SK-N-SH treated with all-trans-retinoic acid at 6 μM for 48 hours (cell line): ENCODE measurements around the gene SLAMF1.

Source experiments
- ARNTL ChIP-seq: fragments of 450-650 bp; formaldehyde crosslinking; IDR thresholded peaks from 2 replicates; pipeline ENCODE4 v1.5.0; 2020; ENCODE audit warnings: low read depth, mild to moderate bottlenecking, moderate library complexity, borderline replicate concordance
- BACH2 ChIP-seq: fragments of 250-450 bp; sonication (Bioruptor Pico); IDR thresholded peaks from 2 replicates; pipeline ENCODE4 v1.9.0; 2021; ENCODE audit warnings: mild to moderate bottlenecking, borderline replicate concordance
- CREB5 ChIP-seq: fragments of 250-450 bp; sonication (Bioruptor Pico); IDR thresholded peaks from 2 replicates; pipeline ENCODE4 v1.5.1; 2020; ENCODE audit warnings: low read depth, mild to moderate bottlenecking, moderate library complexity
- OSR1 ChIP-seq: fragments of 250-450 bp; sonication (Bioruptor Pico); IDR thresholded peaks from 2 replicates; pipeline ENCODE4 v1.8.0; 2022; ENCODE audit warnings: moderate library complexity, mild to moderate bottlenecking, inconsistent platforms
- PATZ1 ChIP-seq: fragments of 250-450 bp; sonication (Bioruptor Pico); IDR thresholded peaks from 2 replicates; pipeline ENCODE4 v1.8.0; 2020; ENCODE audit warnings: mild to moderate bottlenecking, moderate library complexity, borderline replicate concordance
- PPARA ChIP-seq: fragments of 250-450 bp; sonication (Bioruptor Pico); IDR thresholded peaks from 2 replicates; pipeline ENCODE4 v1.5.0; 2020; ENCODE audit warnings: mild to moderate bottlenecking, borderline replicate concordance
- RARB ChIP-seq: fragments of 250-450 bp; sonication (Bioruptor Pico); IDR thresholded peaks from 2 replicates; pipeline ENCODE4 v1.8.0; 2021; ENCODE audit warnings: mild to moderate bottlenecking, moderate library complexity
- SNAI2 ChIP-seq: fragments of 250-450 bp; sonication (Bioruptor Pico); IDR thresholded peaks from 2 replicates; pipeline ENCODE4 v1.5.0; 2020; ENCODE audit warnings: mild to moderate bottlenecking, moderate library complexity
- ZC3H10 ChIP-seq: fragments of 250-450 bp; sonication (Bioruptor Pico); IDR thresholded peaks from 2 replicates; pipeline ENCODE4 v1.5.1; 2021; ENCODE audit warnings: mild to moderate bottlenecking, moderate library complexity
- ZFP3 ChIP-seq: fragments of 250-450 bp; sonication (Bioruptor Pico); IDR thresholded peaks from 2 replicates; pipeline ENCODE4 v1.5.0; 2020; ENCODE audit warnings: mild to moderate bottlenecking, moderate library complexity
- ZFP30 ChIP-seq: fragments of 450-650 bp; formaldehyde crosslinking; IDR thresholded peaks from 2 replicates; pipeline ENCODE4 v1.5.0; 2022; ENCODE audit warnings: mild to moderate bottlenecking, moderate library complexity

GRCh38 chr1:160665330-160666078, 18.7 kb upstream of the SLAMF1 start:
- TF ChIP-seq ARNTL (no peak), PATZ1 (no peak), ZFP30 (CRISPR knock-in tag) (no peak), SNAI2 (no peak), ZC3H10 (no peak), BACH2 (CRISPR knock-in tag) (no peak), ZFP3 (no peak), RARB (CRISPR knock-in tag) (no peak), OSR1 (CRISPR knock-in tag) (no peak), PPARA (CRISPR knock-in tag) (no peak), CREB5 (CRISPR knock-in tag) (no peak)
